Measurements from ENCODE around the gene HSD17B10.

DNA sequence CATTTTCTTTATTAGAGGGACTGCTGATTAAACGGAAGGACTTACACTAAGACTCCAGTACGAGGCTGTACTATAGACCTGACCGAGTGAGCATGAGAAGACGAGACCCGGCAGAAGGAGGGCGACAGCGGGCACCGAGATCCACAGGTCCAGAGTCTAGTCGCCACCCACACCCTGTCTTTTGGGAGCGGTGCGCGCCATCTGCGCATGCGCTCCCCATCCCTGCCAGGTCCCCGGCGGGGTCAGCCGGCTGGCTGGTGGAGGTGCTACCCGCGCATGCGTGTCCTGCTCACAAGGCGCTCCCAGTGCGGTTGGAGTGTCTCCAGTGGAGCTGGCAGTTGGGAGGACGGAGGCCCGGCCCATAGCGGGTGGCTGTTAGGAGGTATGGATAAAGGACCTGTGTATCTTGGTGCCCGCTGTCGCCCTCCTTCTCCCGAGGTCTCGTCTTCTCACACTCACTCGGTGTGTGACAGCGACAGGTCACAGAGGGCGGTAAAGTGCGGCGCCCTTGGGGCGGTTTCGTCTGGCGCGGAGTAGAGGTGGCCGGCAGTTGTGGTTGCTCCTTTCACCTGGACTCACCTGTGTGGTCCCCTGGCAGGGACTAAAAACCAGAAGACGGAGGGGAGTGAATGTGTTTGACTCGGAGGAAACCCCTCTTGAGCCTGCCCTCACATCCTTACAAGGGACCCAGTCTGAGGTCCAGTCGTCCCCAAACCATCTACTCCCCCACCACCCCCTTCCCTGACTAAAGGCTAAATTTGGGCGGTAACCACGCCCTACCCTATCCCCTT, 7.6 kb upstream of the HSD17B10 start:
- TF ChIP-seq, protein P1, sequence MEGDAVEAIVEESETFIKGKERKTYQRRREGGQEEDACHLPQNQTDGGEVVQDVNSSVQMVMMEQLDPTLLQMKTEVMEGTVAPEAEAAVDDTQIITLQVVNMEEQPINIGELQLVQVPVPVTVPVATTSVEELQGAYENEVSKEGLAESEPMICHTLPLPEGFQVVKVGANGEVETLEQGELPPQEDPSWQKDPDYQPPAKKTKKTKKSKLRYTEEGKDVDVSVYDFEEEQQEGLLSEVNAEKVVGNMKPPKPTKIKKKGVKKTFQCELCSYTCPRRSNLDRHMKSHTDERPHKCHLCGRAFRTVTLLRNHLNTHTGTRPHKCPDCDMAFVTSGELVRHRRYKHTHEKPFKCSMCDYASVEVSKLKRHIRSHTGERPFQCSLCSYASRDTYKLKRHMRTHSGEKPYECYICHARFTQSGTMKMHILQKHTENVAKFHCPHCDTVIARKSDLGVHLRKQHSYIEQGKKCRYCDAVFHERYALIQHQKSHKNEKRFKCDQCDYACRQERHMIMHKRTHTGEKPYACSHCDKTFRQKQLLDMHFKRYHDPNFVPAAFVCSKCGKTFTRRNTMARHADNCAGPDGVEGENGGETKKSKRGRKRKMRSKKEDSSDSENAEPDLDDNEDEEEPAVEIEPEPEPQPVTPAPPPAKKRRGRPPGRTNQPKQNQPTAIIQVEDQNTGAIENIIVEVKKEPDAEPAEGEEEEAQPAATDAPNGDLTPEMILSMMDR (IDR thresholded peaks at IDR 0.05): peak in 1 of 6 experiments; percentile 5
- TF ChIP-seq POLR2A (IDR thresholded peaks at IDR 0.05): peak in 1 of 4 donors; percentile 15

All from esophagus squamous epithelium (tissue), 4 donors.